Stimulated activated effector memory CD8-positive, alpha-beta T cell treated with anti-CD3 and anti-CD28 coated beads, Interleukin-12 subunit alpha, Interleukin-12 subunit beta, amount 100 ng/mL, for 72 hours (primary cell): ENCODE results near the gene SLPI.

ENCODE experiments used
- ATAC-seq: fragments of 150-1000 bp; cut with Tn5 transposase; 2 replicates; pipeline ENCODE4 v1.10.0; 2021
- DNase-seq, 2 donors: peaks; one replicate each; pipeline ENCODE4 v3.0.0; 2021 to 2022; ENCODE audit warnings: low spot score in 2 of 2
- H3K27ac Mint-ChIP-seq: one replicate; pipeline ENCODE4 v1.8.0; 2022; ENCODE audit warnings: mild to moderate bottlenecking, mixed read lengths
- H3K36me3 Mint-ChIP-seq: one replicate; pipeline ENCODE4 v1.8.0; 2022; ENCODE audit warnings: mild to moderate bottlenecking, mixed read lengths
- H3K4me1 Mint-ChIP-seq: one replicate; pipeline ENCODE4 v1.8.0; 2022; ENCODE audit warnings: mixed read lengths
- H3K4me3 Mint-ChIP-seq: one replicate; pipeline ENCODE4 v1.8.0; 2022; ENCODE audit warnings: mild to moderate bottlenecking, mixed read lengths
- H3K9me3 Mint-ChIP-seq: one replicate; pipeline ENCODE4 v1.8.0; 2022; ENCODE audit warnings: mixed read lengths

The SLPI gene

GRCh38 chr20:45209924-45210323, 44.4 kb downstream of the SLPI start:
- DNase-seq (no peak), ATAC-seq (no peak)
- H3K27ac Mint-ChIP-seq: no peak overlapping the region
- no peak overlapping the region for H3K4me3 Mint-ChIP-seq
- H3K9me3 Mint-ChIP-seq: no peaks in the 10 kb centered on the region
- H3K4me1 Mint-ChIP-seq: no peaks in the 10 kb centered on the region
- no peaks in the 10 kb centered on the region for H3K36me3 Mint-ChIP-seq

- no peaks in the 10 kb centered on the region for H3K4me1 Mint-ChIP-seq
- no peak for DNase-seq
- H3K4me3 Mint-ChIP-seq: no peak within 1 kb of the TSS
- H3K9me3 Mint-ChIP-seq: peaks cover 4% of the 10 kb centered on the region
- H3K36me3 Mint-ChIP-seq: no peaks in the 10 kb centered on the region
- H3K27ac Mint-ChIP-seq: no peak within 1 kb of the TSS
- no peak for ATAC-seq
These were observed 47.6 kb downstream of the SLPI start, which contains the start of gene SEMG1 for GRCh38 chr20:45206725-45207124. TSS of gene SEMG1 (plus strand) at chr20:45207033. CDS start at chr20:45207054, 21 bp downstream.
